Mesothelial cell of epicardium (in vitro differentiated cells): ENCODE results near the gene UST. TPM values are rescaled to one million over a fixed set of nuclear protein-coding genes. Genes with fewer than 3 reads are reported as not detected.
"Not testable (repeated sequence)": the region's sequence is repeated elsewhere in the genome, so short reads cannot be mapped to it uniquely, and the experiment has no call there.

Source experiments
- DNase-seq, 2 experiments: peaks; one replicate each; pipeline ENCODE4 v3.0.0; 2021; ENCODE audit warnings: low spot score in 2 of 2; ENCODE audit not compliant: unreplicated experiment in 2 of 2
- H3K27ac Mint-ChIP-seq: 2 replicates; pipeline ENCODE4 v1.8.0; 2021; ENCODE audit warnings: mixed read lengths
- H3K27me3 Mint-ChIP-seq: 2 replicates; pipeline ENCODE4 v1.8.0; 2021; ENCODE audit warnings: low read depth, mixed read lengths
- H3K36me3 Mint-ChIP-seq: 2 replicates; pipeline ENCODE4 v1.8.0; 2021; ENCODE audit warnings: mixed read lengths
- H3K4me1 Mint-ChIP-seq: 2 replicates; pipeline ENCODE4 v1.8.0; 2021; ENCODE audit warnings: mixed read lengths
- H3K4me3 Mint-ChIP-seq: 2 replicates; pipeline ENCODE4 v1.8.0; 2021; ENCODE audit warnings: mild to moderate bottlenecking, moderate library complexity, mixed read lengths
- H3K9me3 Mint-ChIP-seq: 2 replicates; pipeline ENCODE4 v1.8.0; 2021; ENCODE audit warnings: mixed read lengths
- total RNA-seq: library from RNA; stranded (reverse); gene quantifications from 3 replicates; pipeline ENCODE4 v1.2.1, GENCODE V29; 2021
- TF ChIP-seq, protein P1 (sequence below): fragments of 200-600 bp; sonication (generic); IDR thresholded peaks from one replicate; pipeline ENCODE4 v1.5.0; 2021; ENCODE audit warnings: antibody characterized with exemption; ENCODE audit not compliant: unreplicated experiment

Gene UST
- total RNA-seq, 1 donor from 2014 or later = 6.6 TPM

DNA sequence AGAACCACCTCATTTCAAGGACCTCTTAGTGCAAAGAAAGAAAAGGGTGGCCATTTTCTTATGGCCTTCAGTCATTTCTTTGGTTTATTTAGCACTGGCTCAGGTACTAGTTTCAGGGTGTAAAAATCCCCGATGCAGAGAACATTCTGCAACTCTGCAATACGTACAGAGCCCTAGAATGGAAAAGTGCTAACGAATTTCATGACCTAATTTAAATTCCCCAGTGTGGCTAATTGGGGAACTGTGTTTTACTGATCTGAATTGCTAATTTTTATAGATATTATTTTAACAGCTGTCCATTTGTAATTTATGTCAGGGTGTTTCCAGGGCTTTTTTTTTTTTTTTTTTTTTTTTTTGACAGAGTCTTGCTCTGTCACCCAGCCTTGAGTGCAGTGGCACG is 160.7 kb downstream of the UST start:
- no peaks in the 10 kb centered on the region for H3K36me3 Mint-ChIP-seq
- peaks cover 10% of the 10 kb centered on the region for H3K4me1 Mint-ChIP-seq
- H3K4me3 Mint-ChIP-seq = no peak overlapping the region
- no peak overlapping the region for H3K27ac Mint-ChIP-seq
- TF ChIP-seq, protein P1, sequence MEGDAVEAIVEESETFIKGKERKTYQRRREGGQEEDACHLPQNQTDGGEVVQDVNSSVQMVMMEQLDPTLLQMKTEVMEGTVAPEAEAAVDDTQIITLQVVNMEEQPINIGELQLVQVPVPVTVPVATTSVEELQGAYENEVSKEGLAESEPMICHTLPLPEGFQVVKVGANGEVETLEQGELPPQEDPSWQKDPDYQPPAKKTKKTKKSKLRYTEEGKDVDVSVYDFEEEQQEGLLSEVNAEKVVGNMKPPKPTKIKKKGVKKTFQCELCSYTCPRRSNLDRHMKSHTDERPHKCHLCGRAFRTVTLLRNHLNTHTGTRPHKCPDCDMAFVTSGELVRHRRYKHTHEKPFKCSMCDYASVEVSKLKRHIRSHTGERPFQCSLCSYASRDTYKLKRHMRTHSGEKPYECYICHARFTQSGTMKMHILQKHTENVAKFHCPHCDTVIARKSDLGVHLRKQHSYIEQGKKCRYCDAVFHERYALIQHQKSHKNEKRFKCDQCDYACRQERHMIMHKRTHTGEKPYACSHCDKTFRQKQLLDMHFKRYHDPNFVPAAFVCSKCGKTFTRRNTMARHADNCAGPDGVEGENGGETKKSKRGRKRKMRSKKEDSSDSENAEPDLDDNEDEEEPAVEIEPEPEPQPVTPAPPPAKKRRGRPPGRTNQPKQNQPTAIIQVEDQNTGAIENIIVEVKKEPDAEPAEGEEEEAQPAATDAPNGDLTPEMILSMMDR = no peak
- no peak for DNase-seq
- H3K27me3 Mint-ChIP-seq = no peaks in the 10 kb centered on the region
- H3K9me3 Mint-ChIP-seq = no peaks in the 10 kb centered on the region

DNA sequence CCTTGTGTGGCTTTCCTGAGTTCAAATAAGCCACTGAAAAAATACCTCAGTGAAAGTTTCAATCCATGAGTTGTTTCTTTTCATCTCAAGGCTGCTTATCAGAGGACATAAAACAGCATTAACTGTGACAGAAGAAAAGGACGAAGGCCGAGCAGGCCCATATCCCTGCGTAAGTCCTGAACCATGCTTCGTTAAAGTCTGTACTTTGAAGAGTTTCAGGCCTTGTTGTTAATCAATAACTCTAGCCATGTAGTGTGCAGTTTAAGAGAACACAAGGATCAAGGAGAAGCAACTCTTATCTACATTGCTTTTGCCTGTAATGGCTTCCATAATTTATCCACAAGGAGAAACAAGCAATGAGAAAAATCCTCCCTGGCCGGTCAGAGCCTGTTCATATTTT is 165.4 kb downstream of the UST start:
- H3K9me3 Mint-ChIP-seq = peaks cover 6% of the 10 kb centered on the region
- H3K27me3 Mint-ChIP-seq = no peaks in the 10 kb centered on the region
- peaks cover 2% of the 10 kb centered on the region for H3K36me3 Mint-ChIP-seq
- TF ChIP-seq, protein P1 = no peak
- peaks cover 5% of the 10 kb centered on the region for H3K4me1 Mint-ChIP-seq
- no peak overlapping the region for H3K4me3 Mint-ChIP-seq
- no peak for DNase-seq
- H3K27ac Mint-ChIP-seq = peak overlapping the region; percentile 43

- TF ChIP-seq, protein P1 = no peak
- peaks cover 8% of the 10 kb centered on the region for H3K36me3 Mint-ChIP-seq
- H3K27me3 Mint-ChIP-seq = no peaks in the 10 kb centered on the region
- H3K4me3 Mint-ChIP-seq = no peak overlapping the region
- H3K4me1 Mint-ChIP-seq = peaks cover 5% of the 10 kb centered on the region
- no peak for DNase-seq
- peaks cover 14% of the 10 kb centered on the region for H3K9me3 Mint-ChIP-seq
- no peak overlapping the region for H3K27ac Mint-ChIP-seq
These were observed 169.0 kb downstream of the UST start for GRCh38 chr6:148915810-148916209.

- H3K36me3 Mint-ChIP-seq, H3K27me3 Mint-ChIP-seq, H3K27ac Mint-ChIP-seq: not testable (repeated sequence)
These were observed 169.7 kb downstream of the UST start for GRCh38 chr6:148916485-148916884.

GRCh38 chr6:148924226-148925012 is 177.6 kb downstream of the UST start:
- peaks cover 4% of the 10 kb centered on the region for H3K4me1 Mint-ChIP-seq

More at GRCh38 chr6:148916485-148916884, 169.7 kb downstream of the UST start:
- peaks cover 14% of the 10 kb centered on the region for H3K9me3 Mint-ChIP-seq
- DNase-seq, H3K4me3 Mint-ChIP-seq, H3K4me1 Mint-ChIP-seq: not testable (repeated sequence)

DNA sequence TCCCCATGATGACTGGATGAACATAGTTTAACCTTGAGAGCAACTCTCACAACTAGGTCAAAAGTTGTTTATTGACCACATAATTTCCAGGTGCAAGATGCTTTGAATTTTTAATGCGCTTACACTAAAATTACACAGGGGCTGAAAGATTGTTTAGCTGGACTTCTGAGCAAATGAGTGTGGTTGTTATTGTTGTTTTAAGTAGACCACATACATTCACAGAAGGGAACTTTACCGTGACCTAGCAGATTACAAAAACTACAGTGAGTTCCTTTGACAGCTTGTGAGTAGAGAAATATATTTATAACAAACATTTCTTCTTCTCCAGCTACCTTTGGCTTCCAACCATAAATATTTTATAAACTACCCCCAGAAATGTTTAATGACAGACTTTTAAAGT is 178.9 kb downstream of the UST start:
- TF ChIP-seq, protein P1 = no peak
- no peak overlapping the region for H3K27ac Mint-ChIP-seq
- H3K4me1 Mint-ChIP-seq = peaks cover 4% of the 10 kb centered on the region
- H3K4me3 Mint-ChIP-seq = no peak overlapping the region
- no peaks in the 10 kb centered on the region for H3K27me3 Mint-ChIP-seq
- H3K9me3 Mint-ChIP-seq = no peaks in the 10 kb centered on the region
- no peaks in the 10 kb centered on the region for H3K36me3 Mint-ChIP-seq
- DNase-seq = no peak

More at GRCh38 chr6:148924226-148925012, 177.6 kb downstream of the UST start:
- Mint-ChIP-seq H3K36me3 (peaks cover under 1% of the 10 kb centered on the region), H3K9me3 (peaks cover under 1% of the 10 kb centered on the region), H3K27ac (no peak overlapping the region), H3K4me3 (no peak overlapping the region), H3K27me3 (no peaks in the 10 kb centered on the region)
- TF ChIP-seq, protein P1 = no peak
- DNase-seq = no peak
